Measurements from ENCODE around the gene CTAG1B. TPM values are rescaled to one million over a fixed set of nuclear protein-coding genes. Genes with fewer than 3 reads are reported as not detected.
A peak's percentile ranks its signal among the peaks of the same experiment; 100 is the strongest.
"Not testable (repeated sequence)": the region's sequence is repeated elsewhere in the genome, so short reads cannot be mapped to it uniquely, and the experiment has no call there.

Gene CTAG1B
- total RNA-seq, 4 donors from 2014 or later = not detected

DNA sequence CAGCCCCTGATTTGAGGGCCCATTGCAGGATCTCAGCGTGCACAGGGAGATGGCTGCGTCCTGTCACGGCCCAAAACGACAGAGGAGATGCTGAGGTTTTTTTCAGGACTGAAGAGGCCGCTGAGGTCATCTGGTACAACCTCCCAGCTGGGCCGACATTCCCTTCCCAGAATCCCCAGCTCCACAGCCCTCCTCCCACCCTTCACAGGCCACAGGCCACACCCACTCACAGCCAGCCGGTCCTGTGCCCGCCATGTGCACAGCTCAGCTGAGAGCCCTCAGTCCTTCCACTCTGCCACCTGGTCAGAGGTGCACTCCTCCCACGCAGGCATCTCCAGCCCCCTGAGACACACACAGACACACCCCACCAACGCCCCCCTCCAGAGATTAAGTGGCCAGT lies 22.7 kb upstream of the CTAG1B start:
- H3K4me3 ChIP-seq (replicated peaks in 1 of 3); intact Hi-C loops (cut with DNase I); H3K4me1 ChIP-seq; H3K27ac ChIP-seq; DNase-seq; H3K9me3 ChIP-seq; H3K27me3 ChIP-seq; H3K36me3 ChIP-seq: not testable (repeated sequence)
- no CpG with 5 or more reads among the region's 10 CpGs for WGBS, 2 donors

DNA sequence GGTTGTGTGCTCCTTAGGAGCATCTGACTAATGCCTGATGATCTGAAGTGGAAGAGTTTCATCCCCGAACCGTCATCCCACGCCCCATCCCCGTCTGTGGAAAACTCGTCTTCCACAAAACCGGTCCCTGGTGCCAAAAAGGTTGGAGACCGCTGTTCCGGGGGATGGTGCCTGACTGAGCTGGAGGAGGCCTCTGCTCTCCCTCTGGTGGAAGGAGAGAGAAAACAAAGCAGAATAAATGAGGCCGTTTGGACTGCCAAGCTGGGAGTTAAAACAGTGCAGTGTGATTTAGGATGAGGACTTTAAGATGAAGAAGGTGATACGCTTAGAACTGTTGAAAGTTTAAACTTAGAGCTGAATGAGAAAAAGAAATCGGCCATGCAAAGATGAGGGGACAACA lies 14.6 kb upstream of the CTAG1B start:
- DNase-seq; H3K36me3 ChIP-seq; H3K27me3 ChIP-seq; H3K4me1 ChIP-seq; H3K9me3 ChIP-seq; H3K27ac ChIP-seq; H3K4me3 ChIP-seq (replicated peaks in 1 of 3); intact Hi-C loops (cut with DNase I): not testable (repeated sequence)
- no CpG with 5 or more reads among the region's 11 CpGs for WGBS, 2 donors

DNA sequence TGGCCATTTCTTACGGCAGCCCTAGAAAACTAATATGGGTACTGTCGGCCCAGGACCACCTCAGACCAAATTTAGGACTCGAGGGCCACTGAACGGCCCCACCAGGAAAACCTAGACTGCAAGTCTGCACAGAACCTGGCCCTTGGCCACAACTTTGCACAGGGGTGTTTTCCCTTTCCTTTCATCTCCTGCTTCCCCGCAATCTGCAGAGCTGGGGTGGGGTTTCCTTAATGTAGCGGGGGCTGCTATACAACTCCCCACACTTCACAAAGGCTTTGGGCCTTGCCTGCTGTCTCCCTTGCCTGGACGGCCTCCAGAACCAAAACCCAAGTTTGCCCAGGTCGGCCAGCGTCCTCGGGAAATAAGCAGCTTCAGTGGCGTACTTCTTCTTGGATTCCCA lies 11.9 kb upstream of the CTAG1B start:
- DNase-seq; H3K36me3 ChIP-seq; intact Hi-C loops (cut with DNase I); H3K4me3 ChIP-seq (replicated peaks in 1 of 3); H3K27me3 ChIP-seq; H3K9me3 ChIP-seq; H3K27ac ChIP-seq; H3K4me1 ChIP-seq: not testable (repeated sequence)
- WGBS, 2 donors = no CpG with 5 or more reads among the region's 11 CpGs

DNA sequence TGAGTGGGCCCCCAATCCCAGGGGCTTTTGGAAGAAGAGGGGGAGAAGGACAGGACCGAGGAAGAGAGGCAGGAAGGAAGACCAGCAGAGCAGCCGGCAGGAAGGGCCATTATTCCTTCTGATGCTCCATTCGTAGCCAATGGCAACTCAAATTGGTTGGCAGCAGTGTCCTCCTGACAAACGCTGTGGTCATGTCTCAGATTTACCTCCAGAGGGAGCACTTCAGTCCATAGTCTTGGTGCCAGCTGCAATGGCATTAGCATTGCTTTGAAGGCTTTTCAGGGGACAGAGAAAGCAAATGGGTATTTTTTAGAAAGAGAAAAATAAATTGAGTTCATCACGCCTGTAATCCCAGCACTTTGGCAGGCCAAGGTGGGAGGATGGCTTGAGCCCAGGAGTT lies 9.9 kb upstream of the CTAG1B start:
- no CpG with 5 or more reads among the region's 5 CpGs for WGBS, 2 donors
- intact Hi-C loops (cut with DNase I); H3K36me3 ChIP-seq: not testable (repeated sequence)

DNA sequence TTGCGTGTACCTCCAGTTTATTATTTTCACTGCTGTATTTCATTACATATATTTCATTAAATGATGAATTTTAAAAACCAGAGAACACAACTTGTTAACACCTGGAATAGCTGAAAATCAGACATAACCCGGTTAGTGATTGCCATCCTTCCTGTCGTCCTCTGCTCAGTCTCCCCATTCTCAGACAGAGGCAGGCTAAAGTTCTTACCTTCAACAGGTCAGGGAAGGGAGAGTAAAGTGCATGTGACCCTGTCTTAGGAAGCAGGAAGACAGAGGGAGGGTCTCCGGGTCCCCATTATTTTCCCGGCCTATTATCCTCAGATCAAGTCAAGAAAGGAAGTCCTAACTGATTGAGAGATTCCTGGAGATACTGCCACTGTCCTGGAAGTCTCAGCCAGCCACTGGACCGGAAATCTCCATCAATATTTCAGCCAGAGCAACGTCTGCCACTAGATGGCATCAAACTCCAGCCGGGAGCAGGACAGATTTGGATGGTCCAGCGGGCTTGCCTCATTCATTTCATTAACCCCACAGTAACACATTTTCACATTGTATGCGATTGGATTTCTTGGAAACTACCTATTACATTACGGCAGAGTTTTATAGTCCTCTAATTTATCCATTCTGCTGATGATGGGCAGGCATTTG lies 1.8 kb upstream of the CTAG1B start:
- H3K36me3 ChIP-seq; H3K9me3 ChIP-seq; H3K27ac ChIP-seq; H3K27me3 ChIP-seq; H3K4me1 ChIP-seq; intact Hi-C loops (cut with DNase I); DNase-seq; H3K4me3 ChIP-seq (replicated peaks in 1 of 3): not testable (repeated sequence)
- WGBS, 2 donors = no CpG with 5 or more reads among the region's 11 CpGs

More for the DNA sequence above, 9.9 kb upstream of the CTAG1B start:
- H3K27ac ChIP-seq; H3K9me3 ChIP-seq; H3K27me3 ChIP-seq; DNase-seq; H3K4me1 ChIP-seq; H3K4me3 ChIP-seq (replicated peaks in 1 of 3): not testable (repeated sequence)

DNA sequence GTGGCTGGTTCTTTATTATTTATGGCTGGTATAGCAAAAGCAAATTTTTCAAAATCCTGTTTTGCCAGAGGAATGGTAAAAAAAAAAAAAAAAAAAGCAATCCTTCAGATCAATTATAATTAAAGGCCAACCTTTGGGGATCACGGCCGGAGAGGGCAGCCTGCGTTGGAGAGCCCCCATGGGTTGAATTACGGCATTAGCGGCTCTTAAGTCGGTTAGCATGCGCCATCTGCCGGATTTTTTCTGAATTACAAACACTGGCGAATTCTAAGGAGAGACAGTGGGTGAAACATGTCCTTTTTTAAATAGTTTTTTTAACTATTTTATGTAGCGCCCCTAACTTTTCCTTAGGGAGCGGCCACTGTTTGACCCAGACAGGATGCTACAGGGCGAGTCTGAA lies 5.5 kb downstream of the CTAG1B start:
- H3K4me3 ChIP-seq (replicated peaks in 1 of 3); intact Hi-C loops (cut with DNase I): not testable (repeated sequence)
- WGBS, 2 donors = 13 to 20% methylated on average over 3 to 5 of the region's 12 CpGs

DNA sequence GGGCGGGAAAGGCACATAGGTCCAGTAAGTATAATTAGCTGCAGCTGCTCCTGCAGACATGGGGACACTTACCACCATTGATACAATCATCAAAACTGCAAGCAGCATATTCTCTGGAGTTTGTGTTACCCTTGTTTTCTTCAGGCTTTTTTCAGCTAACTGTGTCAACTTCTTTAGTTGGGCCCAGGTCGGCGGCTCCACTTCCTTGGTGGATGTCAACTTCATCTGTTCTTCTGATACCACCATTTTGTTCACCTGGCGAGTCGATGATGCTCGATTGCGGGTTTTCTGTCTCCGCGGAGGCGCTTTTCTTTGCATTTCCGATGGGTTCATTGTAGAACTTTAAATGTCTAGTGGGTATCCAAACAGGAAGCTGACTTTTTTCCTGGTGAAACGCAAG lies 7.9 kb downstream of the CTAG1B start:
- H3K36me3 ChIP-seq; H3K9me3 ChIP-seq; H3K4me3 ChIP-seq (replicated peaks in 1 of 3); H3K27me3 ChIP-seq; intact Hi-C loops (cut with DNase I); H3K4me1 ChIP-seq; H3K27ac ChIP-seq; DNase-seq: not testable (repeated sequence)
- WGBS, 2 donors = 91% methylated on average over 12 of the region's 12 CpGs

More for the DNA sequence above, 5.5 kb downstream of the CTAG1B start:
- not testable (repeated sequence) for H3K27ac ChIP-seq, H3K27me3 ChIP-seq, H3K4me1 ChIP-seq, DNase-seq, H3K36me3 ChIP-seq, H3K9me3 ChIP-seq

DNA sequence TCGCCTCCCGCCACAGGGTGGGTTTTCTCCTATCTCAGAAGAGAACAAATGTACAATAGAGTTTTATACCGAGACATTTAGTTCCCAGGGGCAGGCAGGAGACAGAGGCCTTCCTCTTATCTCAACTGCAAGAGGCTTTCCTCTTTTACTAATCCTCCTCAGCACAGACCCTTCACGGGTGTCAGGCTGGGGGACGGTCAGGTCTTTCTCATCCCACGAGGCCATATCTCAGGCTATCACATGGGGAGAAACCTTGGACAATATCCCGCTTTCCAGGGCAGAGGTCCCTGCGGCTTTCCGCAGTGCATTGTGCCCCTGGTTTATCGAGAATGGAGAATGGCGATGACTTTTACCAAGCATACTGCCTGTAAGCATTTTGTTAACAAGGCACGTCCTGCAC lies 10.3 kb downstream of the CTAG1B start:
- H3K9me3 ChIP-seq; intact Hi-C loops (cut with DNase I); H3K36me3 ChIP-seq; DNase-seq; H3K4me3 ChIP-seq (replicated peaks in 1 of 3); H3K27me3 ChIP-seq; H3K4me1 ChIP-seq; H3K27ac ChIP-seq: not testable (repeated sequence)
- WGBS, 2 donors = 85 to 93% methylated on average over 7 to 12 of the region's 12 CpGs

DNA sequence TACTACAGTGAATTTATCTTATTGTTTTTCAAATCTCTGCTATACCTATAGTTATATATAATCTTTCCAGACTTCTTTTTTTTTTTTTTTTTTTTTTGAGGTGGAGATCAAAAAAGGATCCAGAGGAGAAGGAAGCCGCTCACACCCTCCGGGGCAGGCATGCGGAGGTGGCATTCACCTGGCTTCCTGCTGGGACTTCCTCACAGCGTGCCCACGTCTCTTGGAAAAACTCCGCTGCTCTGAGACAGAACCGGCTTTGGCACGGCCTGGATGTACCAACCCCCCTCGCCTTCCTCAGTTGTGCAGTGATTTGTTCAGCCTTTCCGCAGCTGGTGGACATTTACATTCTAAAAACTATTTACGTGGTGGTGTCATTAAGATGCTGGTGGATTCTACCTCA lies 11.1 kb downstream of the CTAG1B start:
- H3K27ac ChIP-seq; H3K27me3 ChIP-seq; H3K9me3 ChIP-seq; H3K36me3 ChIP-seq; DNase-seq; intact Hi-C loops (cut with DNase I); H3K4me3 ChIP-seq (replicated peaks in 1 of 3); H3K4me1 ChIP-seq: not testable (repeated sequence)
- 69 to 72% methylated on average over 10 to 11 of the region's 11 CpGs for WGBS, 2 donors

DNA sequence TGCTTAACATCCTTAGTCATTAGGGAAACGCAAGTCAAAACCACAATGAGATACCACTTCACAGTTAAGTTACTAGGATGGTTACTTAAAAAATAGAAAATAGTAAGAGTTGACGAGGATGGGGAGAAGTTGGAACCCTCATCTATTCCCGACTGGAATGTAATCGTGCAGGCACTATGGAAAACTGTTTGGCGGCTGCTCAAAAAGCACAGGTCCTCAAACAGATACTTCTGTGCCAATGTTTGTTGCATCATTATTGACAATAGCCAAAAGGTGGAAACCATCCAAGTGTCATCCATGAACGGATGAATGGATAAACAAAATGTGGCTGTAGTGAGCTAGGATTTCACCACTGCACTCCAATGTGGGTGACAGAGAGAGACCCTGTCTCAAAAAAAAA lies 11.7 kb downstream of the CTAG1B start:
- Histone ChIP-seq H3K27ac (no peak overlapping the region), H3K27me3 (no peaks in the 10 kb centered on the region), H3K4me3 (replicated peaks in 1 of 3) (no peak overlapping the region), H3K4me1 (no peaks in the 10 kb centered on the region), H3K9me3 (no peaks in the 10 kb centered on the region), H3K36me3 (no peaks in the 10 kb centered on the region)
- TF ChIP-seq POLR2A (IDR thresholded peaks at IDR 0.05) = no peak
- TF ChIP-seq, protein P1, sequence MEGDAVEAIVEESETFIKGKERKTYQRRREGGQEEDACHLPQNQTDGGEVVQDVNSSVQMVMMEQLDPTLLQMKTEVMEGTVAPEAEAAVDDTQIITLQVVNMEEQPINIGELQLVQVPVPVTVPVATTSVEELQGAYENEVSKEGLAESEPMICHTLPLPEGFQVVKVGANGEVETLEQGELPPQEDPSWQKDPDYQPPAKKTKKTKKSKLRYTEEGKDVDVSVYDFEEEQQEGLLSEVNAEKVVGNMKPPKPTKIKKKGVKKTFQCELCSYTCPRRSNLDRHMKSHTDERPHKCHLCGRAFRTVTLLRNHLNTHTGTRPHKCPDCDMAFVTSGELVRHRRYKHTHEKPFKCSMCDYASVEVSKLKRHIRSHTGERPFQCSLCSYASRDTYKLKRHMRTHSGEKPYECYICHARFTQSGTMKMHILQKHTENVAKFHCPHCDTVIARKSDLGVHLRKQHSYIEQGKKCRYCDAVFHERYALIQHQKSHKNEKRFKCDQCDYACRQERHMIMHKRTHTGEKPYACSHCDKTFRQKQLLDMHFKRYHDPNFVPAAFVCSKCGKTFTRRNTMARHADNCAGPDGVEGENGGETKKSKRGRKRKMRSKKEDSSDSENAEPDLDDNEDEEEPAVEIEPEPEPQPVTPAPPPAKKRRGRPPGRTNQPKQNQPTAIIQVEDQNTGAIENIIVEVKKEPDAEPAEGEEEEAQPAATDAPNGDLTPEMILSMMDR (IDR thresholded peaks at IDR 0.05) = no peak
- DNase-seq = peak in 1 of 2 donors; percentile 19
- intact Hi-C loops (cut with DNase I) = no loop called here
- 41 to 62% methylated on average over 6 of the region's 6 CpGs for WGBS, 2 donors
